Fibroblast of lung (primary cell): ENCODE results near the gene DNAAF1. TPM values are rescaled to one million over a fixed set of nuclear protein-coding genes. Genes with fewer than 3 reads are reported as not detected.

Experiments
- DNase-seq, 2 donors: peaks; one replicate each; pipeline versions ENCODE4 v3.0.0 to v3.0.0-alpha.2; 2010; ENCODE audit warnings: low read depth in 2 of 2
- H2AFZ ChIP-seq: 2 replicates; pipeline ENCODE4 v1.5.1; 2012; ENCODE audit warnings: low read length, control low read depth, inconsistent platforms
- H3K27ac ChIP-seq: 2 replicates; pipeline ENCODE4 v1.5.1; 2011; ENCODE audit warnings: low read length, control low read depth; ENCODE audit not compliant: insufficient read depth
- H3K27me3 ChIP-seq: 2 replicates; pipeline ENCODE4 v1.5.1; 2011; ENCODE audit warnings: mild to moderate bottlenecking, low read length; ENCODE audit not compliant: control insufficient read depth, insufficient read depth
- H3K36me3 ChIP-seq: 2 replicates; pipeline ENCODE4 v1.5.1; 2011; ENCODE audit warnings: low read length; ENCODE audit not compliant: control insufficient read depth, insufficient read depth
- H3K4me1 ChIP-seq: 2 replicates; pipeline ENCODE4 v1.5.1; 2011; ENCODE audit warnings: low read length; ENCODE audit not compliant: control insufficient read depth, insufficient read depth; ENCODE audit errors: extremely low read depth
- H3K4me2 ChIP-seq: 2 replicates; pipeline ENCODE4 v1.5.1; 2011; ENCODE audit warnings: low read length, control low read depth; ENCODE audit not compliant: insufficient read depth; ENCODE audit errors: extremely low read depth
- H3K4me3 ChIP-seq, 4 experiments: fragments of 200-600 bp in 1 of 4; sonication (generic) in 1 of 4; replicated peaks in 1 of 4; 2 replicates each; pipeline ENCODE4 v1.5.1; 2011 to 2016; ENCODE audit warnings: low read length in 4 of 4, low read depth in 3 of 4, mild to moderate bottlenecking in 3 of 4, control low read depth in 2 of 4, inconsistent platforms in 1 of 4, mixed read lengths in 1 of 4; ENCODE audit not compliant: insufficient read depth in 1 of 4; ENCODE audit errors: control extremely low read depth in 1 of 4
- H3K79me2 ChIP-seq: 2 replicates; pipeline ENCODE4 v1.5.1; 2012; ENCODE audit warnings: mild to moderate bottlenecking, low read length, inconsistent platforms; ENCODE audit not compliant: control insufficient read depth, insufficient read depth
- H3K9ac ChIP-seq: 2 replicates; pipeline ENCODE4 v1.5.1; 2011; ENCODE audit warnings: mild to moderate bottlenecking, low read length, control low read depth; ENCODE audit not compliant: insufficient read depth
- H3K9me3 ChIP-seq: 2 replicates; pipeline ENCODE4 v1.5.1; 2012; ENCODE audit warnings: low read depth, low read length; ENCODE audit not compliant: control insufficient read depth, insufficient read depth
- H4K20me1 ChIP-seq: 2 replicates; pipeline ENCODE4 v1.5.1; 2011; ENCODE audit warnings: low read length; ENCODE audit not compliant: control insufficient read depth, insufficient read depth; ENCODE audit errors: extremely low read depth
- EZH2 ChIP-seq: IDR thresholded peaks from 2 replicates; pipeline ENCODE4 v1.5.1; 2012; ENCODE audit warnings: low read length, control low read depth, mild to moderate bottlenecking; ENCODE audit errors: missing control alignments
- polyA plus RNA-seq, 2 donors: library from polyadenylated mRNA; depleted of rRNA in 1 of 2; stranded (reverse) in 1 of 2; unstranded in 1 of 2; fragments of >200 nt; gene quantifications; 2 replicates each; pipeline ENCODE4 v1.2.1, GENCODE V29; 2011 to 2012; ENCODE audit warnings: missing spikeins in 1 of 2
- total RNA-seq: library from RNA; depleted of rRNA; stranded (reverse); fragments of >200 nt; gene quantifications from 2 replicates; pipeline ENCODE4 v1.2.1, GENCODE V29; 2014
- TF ChIP-seq, protein P1 (sequence below), 2 donors: IDR thresholded peaks in 1 of 2; conservative IDR thresholded peaks in 1 of 2; 1 replicate in 1 of 2; 2 replicates in 1 of 2; pipeline ENCODE4 v1.5.1; 2011 to 2012; ENCODE audit warnings: low read length in 2 of 2, control low read depth in 1 of 2, inconsistent platforms in 1 of 2, low read depth in 1 of 2, mild to moderate bottlenecking in 1 of 2

DNAAF1 gene
- total and polyA plus RNA-seq, 2 donors (not counting 1 experiment from before 2014, with no cell fraction given), result not detected

DNA sequence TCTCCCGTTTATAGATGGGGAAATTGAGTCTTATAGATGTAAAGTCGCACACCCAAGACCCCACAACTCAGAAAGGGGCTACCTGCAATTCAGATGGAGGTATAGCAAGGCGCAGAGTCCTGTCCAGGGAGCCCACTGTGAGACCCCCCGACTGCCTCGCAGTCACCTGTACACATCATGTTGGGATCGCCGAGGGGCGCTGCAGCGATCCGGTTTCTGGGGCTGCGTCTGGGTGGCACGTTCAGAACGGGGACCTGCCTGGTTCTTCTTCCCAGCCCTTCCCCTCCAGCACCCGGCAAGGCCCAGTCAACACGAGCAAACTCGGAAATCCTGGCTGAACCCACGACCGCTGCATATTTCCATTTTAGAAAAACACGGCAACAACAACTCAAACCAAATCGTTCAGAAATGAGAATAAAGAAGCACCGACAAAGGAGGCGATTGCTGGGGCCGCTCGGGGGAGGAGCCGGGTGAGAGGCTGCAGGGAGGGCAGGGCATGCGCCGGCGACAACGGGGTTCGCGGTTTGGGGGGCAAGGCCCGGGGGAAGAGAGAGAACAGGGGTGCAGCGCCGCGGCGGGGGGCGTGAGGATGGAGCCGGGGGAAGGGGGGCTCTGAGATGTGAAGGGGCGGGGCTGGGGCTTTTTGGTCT is 774 bp upstream of the DNAAF1 start:
- Histone ChIP-seq H4K20me1 (no peaks in the 10 kb centered on the region), H3K4me1 (peaks cover 2% of the 10 kb centered on the region), H3K27me3 (no peaks in the 10 kb centered on the region), H3K27ac (no peak overlapping the region), H3K79me2 (peaks cover 10% of the 10 kb centered on the region), H3K4me2 (peak overlapping the region; percentile 86), H3K9me3 (no peaks in the 10 kb centered on the region), H3K4me3 (peak overlapping the region; percentile 71 to 87 (median 78)), H3K36me3 (no peaks in the 10 kb centered on the region), H2AFZ (peak overlapping the region; percentile 30), H3K9ac (peak overlapping the region; percentile 52)
- peak in 1 of 2 donors; percentile 9 for DNase-seq
- TF ChIP-seq, protein P1, sequence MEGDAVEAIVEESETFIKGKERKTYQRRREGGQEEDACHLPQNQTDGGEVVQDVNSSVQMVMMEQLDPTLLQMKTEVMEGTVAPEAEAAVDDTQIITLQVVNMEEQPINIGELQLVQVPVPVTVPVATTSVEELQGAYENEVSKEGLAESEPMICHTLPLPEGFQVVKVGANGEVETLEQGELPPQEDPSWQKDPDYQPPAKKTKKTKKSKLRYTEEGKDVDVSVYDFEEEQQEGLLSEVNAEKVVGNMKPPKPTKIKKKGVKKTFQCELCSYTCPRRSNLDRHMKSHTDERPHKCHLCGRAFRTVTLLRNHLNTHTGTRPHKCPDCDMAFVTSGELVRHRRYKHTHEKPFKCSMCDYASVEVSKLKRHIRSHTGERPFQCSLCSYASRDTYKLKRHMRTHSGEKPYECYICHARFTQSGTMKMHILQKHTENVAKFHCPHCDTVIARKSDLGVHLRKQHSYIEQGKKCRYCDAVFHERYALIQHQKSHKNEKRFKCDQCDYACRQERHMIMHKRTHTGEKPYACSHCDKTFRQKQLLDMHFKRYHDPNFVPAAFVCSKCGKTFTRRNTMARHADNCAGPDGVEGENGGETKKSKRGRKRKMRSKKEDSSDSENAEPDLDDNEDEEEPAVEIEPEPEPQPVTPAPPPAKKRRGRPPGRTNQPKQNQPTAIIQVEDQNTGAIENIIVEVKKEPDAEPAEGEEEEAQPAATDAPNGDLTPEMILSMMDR (conservative IDR thresholded peaks at IDR 0.05 in 1 of 2, IDR thresholded peaks at IDR 0.05 in 1 of 2; ENCODE audit: low read depth in 1 of 2, low read length in 2 of 2), result no peak
- TF ChIP-seq EZH2, result no peak

DNA sequence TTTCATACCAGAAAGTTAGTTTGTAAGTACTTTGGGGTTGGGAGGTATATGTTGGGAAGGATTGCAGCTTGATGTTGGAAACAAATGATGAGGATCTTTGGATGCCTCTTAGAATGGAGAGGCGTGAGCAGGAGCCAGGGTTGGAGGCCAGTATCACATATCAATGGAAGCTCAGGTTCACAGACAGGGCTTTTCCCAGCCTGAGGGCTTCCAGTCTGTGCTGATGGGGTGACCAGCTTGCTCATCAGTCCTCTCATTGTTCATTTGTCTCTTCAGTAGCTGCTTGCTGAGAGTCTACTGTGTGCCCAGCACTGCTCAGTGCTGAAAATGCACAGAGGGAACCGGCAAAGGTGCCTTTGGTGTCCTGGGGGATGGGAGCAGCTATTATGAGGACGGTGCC is 5.8 kb downstream of the DNAAF1 start:
- no peak overlapping the region for H2AFZ ChIP-seq
- no peak overlapping the region for H3K9ac ChIP-seq
- H3K27ac ChIP-seq, result no peak overlapping the region
- TF ChIP-seq, protein P1 (conservative IDR thresholded peaks at IDR 0.05 in 1 of 2, IDR thresholded peaks at IDR 0.05 in 1 of 2; ENCODE audit: low read depth in 1 of 2, low read length in 2 of 2), result no peak
- no peak for TF ChIP-seq EZH2
- no peaks in the 10 kb centered on the region for H3K27me3 ChIP-seq
- H4K20me1 ChIP-seq, result no peaks in the 10 kb centered on the region
- no peaks in the 10 kb centered on the region for H3K4me1 ChIP-seq
- no peaks in the 10 kb centered on the region for H3K36me3 ChIP-seq
- no peaks in the 10 kb centered on the region for H3K9me3 ChIP-seq
- no peak overlapping the region for H3K4me2 ChIP-seq
- H3K79me2 ChIP-seq, result no peaks in the 10 kb centered on the region
- DNase-seq, result no peak
- H3K4me3 ChIP-seq, result no peak overlapping the region

DNA sequence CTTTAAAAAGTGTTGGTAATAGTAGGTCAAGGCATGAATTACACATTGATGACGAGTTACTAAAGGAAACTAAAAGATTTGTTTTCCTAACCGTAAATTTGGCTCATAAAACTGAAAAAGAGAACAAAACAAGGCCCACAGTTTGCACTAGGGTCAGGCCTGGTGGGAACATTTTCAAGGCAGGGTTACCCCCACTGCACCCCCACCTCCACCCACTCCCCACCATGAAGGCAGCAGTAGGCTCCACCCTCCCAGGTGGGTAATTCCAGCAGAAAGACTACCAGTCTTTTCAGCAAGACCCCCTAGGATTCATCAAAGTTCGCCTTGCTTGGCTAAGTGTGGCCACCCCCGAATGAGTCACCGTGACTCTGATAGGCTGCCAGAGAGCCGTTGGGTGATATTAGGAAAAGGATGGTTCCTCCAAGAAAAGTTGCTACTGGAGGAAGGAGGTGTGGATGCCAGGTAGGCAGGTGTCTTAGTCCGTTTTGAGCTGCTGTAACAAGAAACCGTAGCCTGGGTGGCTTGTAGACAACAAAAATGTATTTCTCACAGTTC is 8.6 kb downstream of the DNAAF1 start:
- Histone ChIP-seq H3K4me3 (no peak overlapping the region), H4K20me1 (no peaks in the 10 kb centered on the region), H3K4me1 (no peaks in the 10 kb centered on the region), H3K27ac (no peak overlapping the region), H3K27me3 (peaks cover 8% of the 10 kb centered on the region), H3K4me2 (no peak overlapping the region), H2AFZ (no peak overlapping the region), H3K36me3 (no peaks in the 10 kb centered on the region), H3K9ac (no peak overlapping the region), H3K79me2 (no peaks in the 10 kb centered on the region), H3K9me3 (no peaks in the 10 kb centered on the region)
- no peak for TF ChIP-seq EZH2
- TF ChIP-seq, protein P1 (conservative IDR thresholded peaks at IDR 0.05 in 1 of 2, IDR thresholded peaks at IDR 0.05 in 1 of 2; ENCODE audit: low read depth in 1 of 2, low read length in 2 of 2), result no peak
- DNase-seq, result no peak
